Astrocyte (in vitro differentiated cells and primary cell): ENCODE measurements around the gene KRT6B.

Experiments
- CTCF ChIP-seq: IDR thresholded peaks from 2 replicates; pipeline ENCODE4 v1.5.1; 2011; ENCODE audit warnings: low read depth, mild to moderate bottlenecking, inconsistent platforms, low read length, moderate library complexity; ENCODE audit not compliant: insufficient read depth
- EZH2 ChIP-seq: IDR thresholded peaks from 2 replicates; pipeline ENCODE4 v1.6.1; 2012; ENCODE audit warnings: mild to moderate bottlenecking, low read length, inconsistent platforms; ENCODE audit not compliant: insufficient read depth

- TF ChIP-seq CTCF (no peak), EZH2 (no peak)
These were observed 53.8 kb downstream of the KRT6B start for GRCh38 chr12:52398176-52398575.
